Upper lobe of left lung (tissue), 4 donors: Measurements from ENCODE around the gene PCIF1.

Experiments used
- CTCF ChIP-seq, 6 experiments: fragments of 450-650 bp in 4 of 6; fragments of 200-600 bp in 2 of 6; sonication (generic) in 2 of 6; IDR thresholded peaks; one replicate each; pipeline ENCODE4 v1.5.1; 2016 to 2019; ENCODE audit warnings: antibody characterized with exemption in 6 of 6
- POLR2A ChIP-seq, 4 donors: fragments of 450-650 bp; IDR thresholded peaks; one replicate each; pipeline ENCODE4 v1.5.1; 2016 to 2017; ENCODE audit warnings: antibody characterized with exemption in 4 of 4, mild to moderate bottlenecking in 2 of 4
- POLR2AphosphoS5 ChIP-seq, 2 donors: sonication (generic); formaldehyde crosslinking; IDR thresholded peaks; one replicate each; pipeline ENCODE4 v1.5.1; 2017; ENCODE audit warnings: antibody characterized with exemption in 2 of 2

GRCh38 chr20:45971425-45971674 is 36.9 kb downstream of the PCIF1 start:
- TF ChIP-seq CTCF (IDR thresholded peaks at IDR 0.05) (no peak), POLR2A (IDR thresholded peaks at IDR 0.05) (no peak), POLR2AphosphoS5 (IDR thresholded peaks at IDR 0.05) (no peak)
